HG02884 (cell line): Measurements from ENCODE around the gene GRIP1.

Experiments used
- ATAC-seq: cut with Tn5 transposase; IDR thresholded peaks from one replicate; pipeline ENCODE4 v1.9.1; 2021; ENCODE audit warnings: mild to moderate bottlenecking, moderate library complexity; ENCODE audit not compliant: unreplicated experiment

Gene GRIP1

DNA sequence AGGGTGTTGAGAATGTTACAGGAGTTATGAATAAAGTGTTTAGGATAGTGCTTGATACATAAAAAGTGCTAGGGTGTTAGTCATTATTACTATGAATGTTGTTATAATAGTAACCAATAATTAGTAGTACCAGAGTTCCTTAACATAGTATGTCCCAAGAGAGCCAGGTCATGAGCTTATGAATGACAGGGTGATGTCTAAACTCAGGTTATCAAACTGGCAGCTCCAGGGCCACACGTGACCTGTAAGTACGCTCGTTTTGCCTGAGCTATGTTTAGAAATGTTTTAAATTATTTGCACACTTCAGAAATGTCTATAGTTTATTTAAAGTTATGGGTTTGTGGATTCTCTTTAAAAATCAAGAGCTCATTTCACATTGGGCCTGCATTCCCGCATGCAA lies 14.1 kb upstream of the GRIP1 start:
- no peak for ATAC-seq

DNA sequence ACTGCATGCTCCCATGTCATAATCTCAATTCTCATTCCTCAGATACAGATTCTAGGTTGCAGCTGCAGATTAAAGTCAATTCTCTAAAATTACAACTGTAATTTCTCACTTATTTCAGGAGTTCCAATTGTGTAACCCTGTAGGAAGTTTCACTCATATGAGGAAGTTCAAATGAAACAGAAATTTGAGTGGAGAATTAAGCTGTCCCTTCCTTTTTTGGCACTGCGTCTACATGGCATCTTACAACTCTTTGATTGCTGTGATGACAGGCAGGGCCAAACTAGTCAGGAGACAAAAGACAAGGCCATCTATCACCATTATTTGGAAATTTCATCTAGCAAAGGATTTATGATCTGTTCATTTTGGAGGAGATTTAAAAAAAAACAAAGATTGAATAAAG lies 13.3 kb upstream of the GRIP1 start:
- ATAC-seq = no peak

DNA sequence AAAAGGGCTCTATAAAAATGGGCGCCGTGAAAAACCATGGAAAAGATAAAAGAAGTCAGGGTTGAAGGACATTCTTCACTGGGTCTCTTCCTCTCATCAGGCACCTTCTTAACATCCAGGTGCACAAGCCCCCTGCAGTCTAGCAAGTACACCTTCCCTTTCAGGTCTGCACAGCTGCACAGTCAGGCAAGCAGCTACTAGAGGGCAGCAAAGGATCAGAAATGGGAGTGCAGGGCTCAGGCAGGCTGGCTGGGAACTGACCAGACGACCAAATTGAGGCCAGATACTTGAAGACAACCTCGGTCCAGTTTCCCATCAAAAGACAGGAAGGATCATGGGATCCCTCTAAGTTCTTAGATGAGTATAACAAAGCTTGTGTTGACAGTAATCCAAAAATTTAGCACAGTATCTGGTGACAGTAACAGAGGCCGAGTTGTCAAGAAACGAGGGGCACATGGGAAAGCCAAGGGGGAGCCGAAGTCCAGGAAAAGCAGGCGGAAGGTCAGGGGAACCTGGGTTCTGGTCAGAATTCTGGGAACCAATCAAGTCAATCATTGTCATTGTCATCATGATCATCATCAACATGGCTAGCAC lies 10.1 kb upstream of the GRIP1 start:
- ATAC-seq = peak; percentile 72

DNA sequence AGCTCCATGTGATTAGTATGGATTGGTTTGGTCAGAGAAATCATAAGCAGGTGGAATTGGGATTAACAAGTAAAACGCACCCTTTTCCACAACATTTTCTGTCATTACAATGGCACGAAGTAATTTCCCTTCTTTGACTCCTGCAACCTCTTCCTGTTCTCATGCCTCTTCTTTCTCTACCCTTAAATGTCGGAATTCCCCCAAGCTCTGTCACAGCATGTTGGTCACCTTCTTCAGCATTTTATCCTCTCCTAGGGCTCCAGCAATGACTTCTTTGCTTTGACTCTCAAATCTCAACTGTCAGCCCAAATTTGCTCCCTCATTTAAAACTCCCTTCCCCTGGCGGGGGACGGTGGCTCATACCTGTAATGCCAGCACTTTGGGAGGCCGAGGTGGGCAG lies 5.3 kb upstream of the GRIP1 start:
- no peak for ATAC-seq

DNA sequence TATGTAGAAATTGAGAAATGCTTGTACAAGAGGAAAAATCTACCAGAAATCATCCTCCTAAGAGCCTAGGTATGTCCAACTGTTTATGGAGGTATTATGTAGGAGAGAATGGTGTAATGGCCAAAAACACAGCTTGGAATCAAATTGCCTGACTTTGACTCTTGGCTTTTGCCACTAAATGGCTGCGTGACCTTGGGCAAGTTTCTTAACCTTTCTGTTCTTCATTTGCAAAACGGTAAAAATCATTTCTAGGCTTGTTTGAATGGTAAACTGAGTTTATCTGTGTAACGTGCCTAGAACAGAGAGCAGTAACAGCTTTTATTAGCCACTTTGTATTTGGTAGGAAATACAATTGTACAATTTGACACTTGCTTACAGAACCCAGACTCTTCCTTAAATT lies 4.9 kb upstream of the GRIP1 start:
- no peak for ATAC-seq

DNA sequence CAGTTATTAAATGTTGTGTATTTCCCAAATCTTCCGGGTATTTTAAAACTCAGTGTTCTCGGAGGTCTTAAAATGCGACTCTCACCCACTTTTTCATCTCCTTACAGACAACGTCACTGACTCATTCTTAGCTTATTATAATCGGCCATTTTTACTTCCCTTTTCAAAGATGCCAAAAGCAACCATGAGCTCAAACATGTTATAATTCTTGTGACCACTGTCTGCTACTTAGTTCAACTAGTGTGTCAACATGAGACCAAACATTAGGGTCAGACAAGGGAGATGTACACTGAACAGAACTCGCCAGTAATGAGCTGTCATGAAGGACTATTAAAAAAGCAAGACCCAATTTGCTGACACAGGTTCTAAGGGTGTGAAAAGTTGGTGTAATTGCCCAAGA lies 4.2 kb upstream of the GRIP1 start:
- ATAC-seq = no peak

DNA sequence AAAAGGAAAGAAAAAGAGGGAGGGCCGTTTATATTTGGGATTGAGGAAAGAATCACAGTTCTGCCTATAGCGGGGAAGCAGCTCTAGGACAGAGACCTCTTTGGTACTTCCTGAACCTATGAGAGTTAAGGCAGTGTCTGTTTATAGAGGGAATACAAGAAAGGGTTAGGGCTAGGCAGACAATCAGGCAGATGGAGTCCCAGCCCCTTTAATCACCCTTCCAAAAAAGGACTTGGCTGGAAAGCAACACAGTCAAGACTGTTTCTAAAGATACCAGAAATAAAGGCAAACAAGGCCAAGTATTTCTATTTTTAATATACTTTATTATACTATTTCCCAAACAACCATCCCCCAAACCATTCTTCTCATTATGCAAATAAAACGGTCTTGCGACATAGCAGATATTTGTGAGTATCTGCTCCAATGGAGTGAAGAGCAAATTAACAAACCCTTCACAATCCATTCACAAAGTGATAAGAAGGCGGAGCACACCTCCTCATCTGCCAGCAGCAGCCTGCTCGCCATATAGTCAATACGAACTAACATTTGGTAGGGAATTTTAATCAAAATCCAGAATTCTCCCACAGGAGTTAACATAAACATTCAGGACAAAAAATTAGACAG lies 697 bp upstream of the GRIP1 start:
- no peak for ATAC-seq

DNA sequence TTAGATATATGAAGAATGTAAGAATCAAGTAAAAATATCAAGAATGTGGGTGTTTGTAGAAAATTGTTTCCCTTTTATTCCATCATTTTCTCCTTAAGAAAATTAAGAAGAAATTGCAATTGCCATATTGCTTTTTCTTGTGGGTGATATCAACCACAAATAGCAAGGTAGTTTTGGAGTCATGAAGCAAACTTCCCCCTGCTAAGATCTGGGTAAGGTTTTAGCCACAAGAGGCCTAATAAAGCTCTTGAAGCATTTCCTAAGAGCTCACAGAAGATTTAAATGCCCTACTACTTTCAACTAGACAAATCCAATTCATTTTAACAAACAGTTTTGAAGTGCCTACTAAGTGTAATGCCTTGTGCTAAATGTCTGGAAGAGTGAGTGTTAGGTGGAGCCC lies 2.6 kb downstream of the GRIP1 start:
- ATAC-seq = no peak

DNA sequence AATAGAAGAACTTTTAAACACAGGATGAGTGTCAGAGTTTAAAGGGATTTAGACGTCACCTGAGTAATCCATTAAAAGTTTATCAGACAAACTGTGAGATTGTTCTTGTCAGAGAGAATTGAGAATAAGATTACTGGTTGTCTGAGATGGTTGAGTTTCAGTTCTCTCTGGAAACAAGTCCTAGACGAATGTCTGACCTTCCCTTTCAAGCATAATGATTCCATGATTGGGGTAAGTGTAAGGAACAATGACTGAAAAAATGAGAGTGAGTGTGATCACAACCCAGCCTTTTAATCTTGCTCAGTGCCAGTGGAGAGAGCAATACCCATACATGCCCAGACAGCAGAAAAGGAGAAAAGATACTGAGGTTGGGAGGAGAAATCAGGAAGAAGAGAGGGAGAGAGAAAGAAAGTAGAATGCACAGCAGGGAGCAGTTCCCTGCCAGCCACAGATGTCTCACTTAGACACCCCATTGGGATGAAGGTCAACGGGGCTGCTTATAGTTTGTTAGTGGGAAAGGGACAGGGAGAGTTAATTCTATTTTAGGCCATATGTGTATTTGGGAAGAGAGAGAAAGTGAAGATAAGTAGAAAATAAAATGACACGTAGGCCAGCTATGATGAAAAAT lies 4.3 kb downstream of the GRIP1 start:
- no peak for ATAC-seq

DNA sequence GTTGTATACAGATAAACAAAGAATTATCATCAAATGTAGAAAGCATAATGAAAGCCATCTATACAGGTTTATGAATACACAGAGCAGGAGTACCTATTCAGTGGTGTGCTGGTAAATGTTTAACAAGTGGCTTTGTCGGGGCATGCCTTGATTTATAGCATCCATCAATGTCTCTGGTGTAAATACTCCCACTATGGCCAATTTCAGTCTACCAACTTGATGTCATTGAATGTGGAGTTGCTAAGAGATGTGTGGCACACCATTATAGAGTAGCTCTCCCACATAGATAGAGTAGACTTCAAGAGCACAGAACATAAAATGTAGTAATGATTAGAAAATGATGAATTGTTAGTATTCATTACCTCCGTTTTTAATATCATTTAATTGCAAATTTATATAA lies 9.3 kb downstream of the GRIP1 start:
- ATAC-seq = no peak

DNA sequence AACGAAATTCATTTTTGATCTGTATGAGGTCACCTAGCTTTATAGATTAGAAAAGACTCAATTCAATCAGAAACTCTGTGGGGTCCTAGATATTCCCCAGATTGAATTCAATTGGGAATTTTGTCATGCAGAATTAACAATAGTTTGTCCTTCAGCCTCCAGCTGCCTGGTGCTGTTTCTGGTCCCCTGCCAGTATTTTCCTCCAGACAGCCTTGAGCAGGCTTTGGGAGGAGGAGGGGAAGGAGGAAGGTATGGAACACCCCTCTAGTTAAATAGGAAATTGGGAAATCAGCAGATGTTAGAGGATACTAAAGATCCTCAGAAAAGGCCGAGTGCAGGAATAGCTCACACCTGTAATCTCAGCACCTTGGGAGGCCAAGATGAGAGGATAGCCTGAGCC lies 10.6 kb downstream of the GRIP1 start:
- no peak for ATAC-seq

DNA sequence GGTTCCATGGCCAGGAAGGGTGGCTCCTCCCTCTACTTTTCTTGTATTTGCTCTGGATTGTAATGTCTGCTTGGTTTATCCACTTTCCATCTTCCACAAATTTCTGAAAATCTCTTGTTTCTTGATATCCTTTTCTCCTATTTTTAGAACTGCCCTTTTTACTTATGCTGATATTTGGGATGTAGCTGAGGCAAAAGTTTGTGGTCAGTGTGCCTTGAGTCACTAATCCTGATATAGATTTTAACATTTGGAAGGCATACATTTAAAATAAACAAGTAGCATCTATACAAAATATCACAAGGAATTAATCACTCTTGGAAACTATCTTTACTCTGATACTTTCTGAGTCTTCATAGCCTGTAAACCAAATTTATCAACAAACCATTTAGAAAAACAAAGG lies 11.0 kb downstream of the GRIP1 start:
- no peak for ATAC-seq

DNA sequence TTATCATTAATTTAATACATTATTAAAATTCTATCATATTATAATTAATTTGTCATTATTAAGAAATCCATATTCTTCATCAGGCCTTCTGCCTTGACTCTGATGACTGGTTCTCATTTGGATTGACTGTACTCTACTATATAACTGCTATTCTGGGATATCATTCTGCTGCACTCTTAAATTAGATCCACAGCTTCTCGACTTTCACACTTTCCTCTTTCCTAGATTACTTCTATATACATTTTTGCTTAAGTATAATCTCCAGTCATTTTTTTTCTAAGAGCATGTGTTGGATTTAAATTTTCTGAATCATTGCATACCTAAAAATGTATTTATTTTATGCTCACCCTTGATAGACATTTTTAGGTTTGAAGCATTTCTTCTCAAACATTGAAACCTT lies 12.4 kb downstream of the GRIP1 start:
- no peak for ATAC-seq

DNA sequence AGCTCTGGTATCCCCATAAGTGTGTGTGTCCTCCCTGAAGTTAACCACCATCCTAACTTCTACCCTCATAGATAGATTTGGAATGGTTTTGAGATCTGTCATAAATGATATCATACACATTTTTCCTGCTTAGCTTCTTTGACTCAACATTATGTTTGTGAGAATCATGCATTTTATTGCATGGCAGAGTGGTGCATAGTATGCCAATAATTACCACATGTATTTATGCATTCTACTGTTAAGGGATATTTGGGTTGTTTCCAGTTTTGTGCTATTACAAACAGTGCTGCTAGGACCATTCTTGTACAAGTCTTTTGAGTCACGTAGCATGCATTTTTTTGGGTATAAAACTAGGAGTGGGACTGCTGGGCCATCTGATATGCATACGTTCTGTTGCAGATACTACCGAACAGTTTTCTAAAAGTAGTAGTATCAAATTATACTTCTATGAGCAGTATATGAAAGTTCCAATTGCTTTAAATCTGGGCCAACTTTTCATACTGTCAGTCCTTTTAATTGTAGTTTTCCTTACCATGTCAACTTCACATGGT lies 13.4 kb downstream of the GRIP1 start:
- ATAC-seq = no peak

DNA sequence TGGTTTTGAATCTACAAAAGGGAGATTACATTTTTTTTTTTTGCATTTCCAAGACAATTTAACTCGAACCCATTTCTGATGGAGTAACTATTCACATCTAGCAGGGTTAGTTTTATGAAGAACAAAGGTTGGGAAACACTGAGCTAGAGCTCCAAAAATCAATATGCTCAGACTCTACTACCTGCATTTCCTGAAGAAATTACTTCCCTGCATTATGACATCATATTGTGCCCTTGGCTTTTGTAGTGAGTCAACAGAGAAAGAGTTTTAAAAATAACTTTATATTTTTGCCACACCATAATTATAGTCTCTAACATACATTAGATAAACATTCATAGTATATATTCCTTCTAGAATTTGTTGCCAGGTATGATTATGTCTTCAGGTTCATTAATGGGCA lies 14.8 kb downstream of the GRIP1 start:
- no peak for ATAC-seq

DNA sequence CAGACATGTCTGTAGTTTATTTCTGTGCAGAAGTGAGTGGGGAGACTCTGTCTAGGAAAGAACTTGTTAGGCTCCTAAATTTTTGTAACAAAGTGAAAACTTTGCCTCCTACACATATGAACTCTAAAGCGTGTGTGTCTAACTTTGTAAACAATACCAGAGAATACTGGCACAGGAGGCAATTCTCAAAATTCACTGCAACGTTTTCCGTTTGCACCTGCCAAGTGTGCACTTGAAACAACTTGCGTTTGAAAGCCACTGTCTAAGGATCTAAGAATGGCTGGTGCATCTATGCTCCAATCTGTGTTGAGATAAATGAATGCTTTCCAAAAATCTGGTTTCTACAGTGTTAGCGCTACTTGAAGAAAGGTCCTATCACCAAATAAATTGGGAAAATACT lies 15.3 kb downstream of the GRIP1 start:
- ATAC-seq = no peak

DNA sequence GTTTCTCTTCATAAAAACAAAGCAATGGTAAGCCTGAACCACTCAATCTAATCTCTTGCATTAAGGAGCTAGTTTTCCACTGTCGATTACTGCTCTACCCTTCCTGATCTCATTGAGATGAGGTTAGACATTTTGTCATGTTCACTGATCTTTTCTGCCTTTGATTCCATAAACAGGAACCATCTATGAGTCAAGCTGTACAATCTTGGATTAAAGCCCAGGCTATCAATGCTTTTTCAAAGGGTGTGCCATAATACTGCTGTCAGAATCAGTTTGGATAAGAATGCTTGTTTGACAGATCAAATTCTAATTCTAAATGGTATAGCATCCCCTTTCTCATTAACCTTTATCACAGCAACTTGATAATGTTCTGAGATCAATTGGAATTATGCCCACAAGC lies 16.1 kb downstream of the GRIP1 start:
- no peak for ATAC-seq

DNA sequence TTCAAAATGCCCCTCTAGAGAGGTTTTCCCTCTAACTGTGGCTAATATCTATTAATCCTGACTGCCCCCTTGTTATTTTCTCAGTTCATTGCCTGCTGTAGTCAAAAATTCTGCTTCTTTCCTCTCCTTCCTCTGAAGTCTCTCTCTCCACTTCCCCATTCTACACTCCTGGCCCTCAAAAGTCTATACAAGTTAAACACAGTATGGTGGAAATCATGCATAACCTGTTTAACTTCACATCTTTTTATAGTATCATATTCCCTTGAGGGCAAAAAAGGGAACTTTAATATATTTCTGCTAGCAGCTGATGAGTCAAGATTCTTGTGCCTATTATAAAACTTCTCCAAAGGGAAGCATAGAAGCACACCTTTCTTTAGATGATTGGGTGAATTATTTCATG lies 16.7 kb downstream of the GRIP1 start:
- ATAC-seq = no peak

DNA sequence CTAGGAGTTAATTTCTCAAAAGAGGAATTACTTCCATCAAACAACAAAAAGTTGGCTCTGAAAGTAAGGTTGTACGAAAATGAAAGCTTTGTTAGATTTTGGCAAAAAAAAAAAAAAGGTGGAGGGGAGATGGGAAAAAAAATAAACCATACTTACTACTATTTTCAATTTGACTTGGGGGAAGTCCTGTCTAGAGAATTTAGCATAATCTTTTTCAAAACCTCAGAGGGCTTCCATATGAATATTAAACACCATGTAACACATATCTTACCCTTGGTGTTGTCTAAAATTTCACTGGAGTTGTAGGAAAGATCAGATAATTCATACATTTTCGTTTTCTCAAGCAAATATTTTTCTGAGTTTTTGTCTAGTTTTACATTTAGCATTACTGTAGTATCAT lies 17.5 kb downstream of the GRIP1 start:
- no peak for ATAC-seq

DNA sequence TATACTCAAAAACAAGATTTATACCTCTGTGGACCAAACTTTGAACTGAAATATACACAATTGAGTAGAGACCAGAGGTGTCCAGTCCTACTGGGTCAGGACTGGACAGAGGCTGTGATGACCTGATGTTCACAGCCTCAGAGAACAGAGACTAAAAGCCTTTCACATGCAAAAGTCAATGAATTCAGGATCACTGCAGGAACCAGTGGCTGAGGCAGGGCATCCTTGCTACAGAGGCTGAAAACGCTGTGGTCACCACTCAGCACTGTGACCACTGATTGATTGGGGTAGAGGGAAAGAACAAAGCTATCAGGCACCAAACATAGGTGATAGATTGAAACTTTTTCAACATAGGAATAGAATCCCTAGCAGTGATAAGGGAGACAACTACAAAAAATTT lies 25.1 kb downstream of the GRIP1 start:
- ATAC-seq = no peak

DNA sequence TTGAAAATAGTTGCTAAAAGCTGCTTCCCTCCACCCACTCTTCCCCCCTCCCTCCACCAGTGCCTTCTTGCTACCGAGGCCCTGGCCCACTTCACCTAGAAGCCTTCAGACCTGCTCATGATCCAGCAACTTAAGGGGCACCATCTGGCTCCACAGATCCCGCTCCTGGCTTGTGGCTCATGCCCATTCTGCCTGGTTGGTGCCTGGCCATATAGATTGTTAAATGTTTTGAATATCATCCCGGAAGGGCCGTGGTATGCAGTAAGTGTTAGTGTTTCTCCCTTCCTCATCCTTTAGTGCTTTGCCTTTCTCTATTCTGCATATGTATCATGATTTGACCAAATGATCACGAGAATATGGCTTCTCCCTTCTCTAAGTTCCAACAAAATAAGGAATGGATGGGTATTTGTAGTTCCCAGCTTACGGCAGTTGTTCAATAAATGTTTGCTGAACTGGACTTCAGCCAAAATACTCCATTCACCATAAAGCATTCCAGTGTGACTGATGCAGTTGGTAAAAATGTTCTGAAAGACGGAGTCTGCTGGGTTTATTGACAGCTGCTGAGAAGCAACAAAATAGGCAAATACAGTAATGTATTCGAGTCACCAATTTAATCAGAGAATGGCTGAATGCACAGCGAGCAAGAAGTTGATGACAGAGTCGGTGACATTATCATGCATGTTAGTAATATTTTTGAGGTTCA lies 30.7 kb downstream of the GRIP1 start:
- ATAC-seq = no peak
